Esophagus muscularis mucosa (tissue), 3 donors: ENCODE measurements around the gene PIGU.

ENCODE experiments used
- CTCF ChIP-seq, 3 experiments: fragments of 200-600 bp in 2 of 3; fragments of 450-650 bp in 1 of 3; sonication (generic) in 2 of 3; IDR thresholded peaks; one replicate each; pipeline ENCODE4 v1.5.1; 2017 to 2019; ENCODE audit warnings: antibody characterized with exemption in 3 of 3, mild to moderate bottlenecking in 2 of 3, moderate library complexity in 1 of 3
- POLR2A ChIP-seq: fragments of 450-650 bp; IDR thresholded peaks from one replicate; pipeline ENCODE4 v1.6.1; 2017; ENCODE audit warnings: antibody characterized with exemption, moderate library complexity, mild to moderate bottlenecking, low read depth
- POLR2AphosphoS5 ChIP-seq, 2 donors: sonication (generic); formaldehyde crosslinking; IDR thresholded peaks; one replicate each; pipeline ENCODE4 v1.6.1; 2017; ENCODE audit warnings: antibody characterized with exemption in 2 of 2

GRCh38 chr20:34713194-34713943 lies 36.5 kb upstream of the PIGU start:
- no peak for TF ChIP-seq CTCF (IDR thresholded peaks at IDR 0.05)
- TF ChIP-seq POLR2AphosphoS5 (IDR thresholded peaks at IDR 0.05) = no peak
- no peak for TF ChIP-seq POLR2A
